HPDE6-E6E7 (cell line): ENCODE measurements around the gene LRP1B.

Source experiments
- DNase-seq: peaks from one replicate; pipeline ENCODE4 v3.0.0; 2011; ENCODE audit warnings: missing footprints; ENCODE audit errors: extremely low spot score

Gene LRP1B

DNA sequence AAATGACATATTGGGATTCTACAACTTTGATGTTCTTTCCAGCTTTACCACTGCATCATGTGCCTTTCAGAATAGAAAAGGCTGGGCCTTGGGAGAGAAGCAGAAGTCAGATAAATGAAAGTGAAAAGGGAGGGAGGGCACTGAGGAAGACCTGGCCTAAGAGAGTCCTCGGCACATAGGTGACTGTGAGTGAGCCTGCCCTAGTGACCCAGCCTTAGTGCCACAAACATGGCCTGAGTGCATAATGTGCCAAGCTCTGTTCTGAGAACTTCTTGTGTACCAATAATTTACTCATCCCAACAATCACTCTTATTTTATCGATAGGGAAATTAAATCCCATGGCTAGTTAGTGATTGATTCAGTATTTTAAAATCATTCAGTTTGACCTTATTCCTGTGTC, 436.6 kb downstream of the LRP1B start:
- DNase-seq = no peak

DNA sequence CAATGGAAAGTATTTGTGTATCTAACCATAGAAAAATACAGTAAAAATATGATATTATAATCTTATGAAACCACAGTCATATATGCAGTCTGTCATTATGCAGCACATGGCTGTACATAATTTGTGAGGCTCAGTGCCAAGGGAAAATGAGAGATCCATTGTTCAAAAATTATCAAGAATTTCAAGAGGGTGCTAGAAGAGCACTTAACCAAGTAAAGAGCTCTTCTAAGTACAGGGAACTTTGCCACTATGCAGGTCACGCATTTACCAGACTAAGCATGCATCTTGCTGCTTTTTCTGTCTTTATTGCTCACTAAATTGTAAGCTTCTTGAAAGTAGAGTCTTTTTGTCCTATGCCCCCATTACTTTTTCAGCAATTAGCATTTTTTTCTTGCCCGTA, 438.0 kb downstream of the LRP1B start:
- no peak for DNase-seq

DNA sequence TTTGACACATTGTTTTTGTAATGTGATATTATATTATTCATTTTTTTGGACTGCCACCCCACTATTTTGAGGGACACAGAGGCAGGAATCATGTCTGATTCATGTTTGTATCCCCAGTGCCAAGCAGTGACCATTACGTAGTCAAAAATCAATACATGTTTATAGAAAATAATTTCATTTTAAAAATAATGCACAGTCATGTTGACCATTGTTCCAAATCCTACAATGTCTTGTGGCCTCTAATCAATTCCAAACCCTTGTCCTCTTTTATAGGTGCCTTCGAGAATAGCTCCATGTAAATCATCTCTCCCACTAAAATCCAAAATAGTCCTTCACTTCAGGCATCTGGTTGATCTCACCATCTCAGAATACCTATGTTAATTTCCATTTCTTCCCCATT, 454.7 kb downstream of the LRP1B start:
- no peak for DNase-seq

DNA sequence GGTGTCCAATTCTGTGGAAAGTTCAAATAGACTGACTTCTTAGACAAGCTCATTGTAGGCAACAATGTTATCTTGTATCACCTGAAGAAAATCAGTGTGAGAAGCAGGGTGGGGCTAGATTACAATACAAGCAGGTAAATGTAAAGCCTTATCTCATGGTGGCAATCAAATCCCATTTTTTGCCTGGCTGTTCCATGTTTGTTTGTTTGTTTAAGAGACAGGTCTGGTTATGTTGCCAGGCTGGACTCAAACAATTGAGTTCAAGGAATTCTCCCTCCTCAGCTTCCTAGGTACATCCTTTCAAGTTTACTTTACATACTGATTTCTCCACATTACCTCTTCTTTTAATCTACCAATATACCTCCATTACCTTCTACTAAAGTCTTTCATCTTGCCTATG, 464.6 kb downstream of the LRP1B start:
- no peak for DNase-seq

GRCh38 chr2:141660232-141660631, 470.6 kb downstream of the LRP1B start:
- no peak for DNase-seq

DNA sequence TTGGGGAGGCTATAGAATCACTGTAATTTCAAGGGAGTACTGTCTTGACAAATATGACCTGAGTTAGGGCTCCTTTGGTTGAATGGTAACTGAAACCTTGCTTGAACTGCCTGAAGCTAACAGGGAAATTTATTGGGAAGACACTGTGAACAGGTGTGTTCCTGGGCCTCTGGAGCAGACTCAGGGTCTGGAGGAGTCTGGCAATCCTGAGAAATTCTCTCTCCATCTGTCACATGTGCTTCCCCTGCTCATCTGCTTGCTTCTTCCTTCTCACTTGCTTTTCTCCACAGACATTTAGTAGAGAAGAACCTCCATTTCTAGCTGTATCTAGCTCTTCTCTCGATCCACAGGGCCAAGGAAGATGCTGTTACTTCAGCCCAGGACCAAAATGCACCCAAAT, 476.5 kb downstream of the LRP1B start:
- DNase-seq = no peak

GRCh38 chr2:141653184-141653583, 477.6 kb downstream of the LRP1B start:
- DNase-seq = no peak

DNA sequence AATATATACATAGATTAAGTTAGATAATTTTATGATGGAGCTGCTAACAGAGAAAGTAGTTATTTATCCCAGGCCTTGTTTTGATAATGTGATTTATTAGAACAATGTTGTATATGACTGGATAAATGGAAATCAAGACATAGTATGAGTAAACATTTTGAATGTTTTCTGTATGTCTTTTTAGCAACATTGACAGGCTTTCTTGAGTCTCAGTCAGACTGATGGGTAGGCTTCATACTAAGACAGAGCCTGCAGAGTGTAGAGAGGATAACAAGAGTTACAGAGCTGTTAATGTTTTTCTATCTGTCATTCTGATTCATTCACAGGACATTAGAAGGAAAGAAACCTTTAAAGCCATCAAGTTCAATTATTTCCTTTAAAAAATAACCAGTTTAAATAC, 478.5 kb downstream of the LRP1B start:
- DNase-seq = no peak

- DNase-seq = no peak
Measured at GRCh38 chr2:141647353-141647752, 483.5 kb downstream of the LRP1B start.

DNA sequence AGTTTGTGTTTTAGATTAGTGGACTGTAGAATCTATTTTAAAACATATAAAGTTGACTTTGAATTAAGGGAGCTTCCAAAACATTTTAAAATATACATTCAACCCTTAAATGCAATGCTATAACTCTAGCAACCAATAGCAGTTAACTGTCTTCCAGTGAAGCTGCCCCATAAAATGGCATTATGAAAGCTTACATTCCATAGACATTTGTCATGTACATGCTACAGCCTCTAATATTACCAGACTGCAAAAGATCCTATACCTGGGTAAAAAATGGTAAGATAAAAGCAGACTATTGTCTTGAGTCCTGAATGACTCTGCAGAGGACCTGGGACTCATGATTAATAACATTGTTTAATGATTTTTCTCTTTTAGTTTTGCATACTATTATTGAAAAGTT, 489.4 kb downstream of the LRP1B start:
- DNase-seq = peak; percentile 14

GRCh38 chr2:141639809-141640208, 491.0 kb downstream of the LRP1B start:
- no peak for DNase-seq

GRCh38 chr2:141633132-141633531, 497.7 kb downstream of the LRP1B start:
- DNase-seq = no peak

DNA sequence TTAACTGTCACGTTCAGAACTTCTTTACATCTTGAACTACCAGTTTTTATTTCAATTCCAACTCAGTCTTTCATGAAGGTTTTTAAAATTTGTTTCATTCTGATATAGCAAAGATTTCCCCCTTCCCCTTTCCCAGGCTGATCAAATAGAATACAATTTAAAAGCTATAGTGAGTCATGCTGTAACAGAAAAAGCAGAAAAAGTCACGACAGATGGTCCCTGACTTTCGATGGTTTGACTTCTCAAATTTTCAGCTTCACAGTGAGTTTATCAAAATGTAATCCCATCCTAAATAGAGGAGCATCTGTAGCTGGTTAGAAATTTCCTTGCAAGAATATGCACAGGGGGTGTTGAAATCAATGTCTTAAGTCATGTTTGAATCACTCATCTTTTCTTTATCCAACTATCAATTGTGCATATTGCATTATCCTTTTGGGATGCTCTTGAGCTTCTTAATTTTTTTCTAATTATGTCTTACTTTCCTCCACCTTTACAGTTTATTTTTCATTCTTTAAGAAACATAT, 500.3 kb downstream of the LRP1B start:
- DNase-seq = no peak

DNA sequence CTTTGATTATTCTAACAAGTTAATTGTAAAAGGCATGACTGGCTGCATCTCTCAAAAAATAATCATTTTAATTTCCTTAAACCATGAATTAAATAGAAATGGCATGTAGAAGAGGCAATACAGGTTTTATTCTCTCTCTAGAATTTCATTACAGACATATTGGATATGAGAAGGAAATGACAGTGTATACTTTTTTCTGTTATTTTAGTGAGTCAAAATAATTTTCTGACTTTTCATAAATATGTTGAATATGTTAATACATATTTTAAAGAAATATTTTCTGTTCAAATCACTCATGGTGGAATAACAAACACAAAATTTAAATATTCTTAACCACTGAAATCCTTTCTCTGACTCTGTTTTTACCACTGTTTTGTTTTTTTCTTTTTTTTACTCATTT, 510.4 kb downstream of the LRP1B start:
- DNase-seq = no peak

DNA sequence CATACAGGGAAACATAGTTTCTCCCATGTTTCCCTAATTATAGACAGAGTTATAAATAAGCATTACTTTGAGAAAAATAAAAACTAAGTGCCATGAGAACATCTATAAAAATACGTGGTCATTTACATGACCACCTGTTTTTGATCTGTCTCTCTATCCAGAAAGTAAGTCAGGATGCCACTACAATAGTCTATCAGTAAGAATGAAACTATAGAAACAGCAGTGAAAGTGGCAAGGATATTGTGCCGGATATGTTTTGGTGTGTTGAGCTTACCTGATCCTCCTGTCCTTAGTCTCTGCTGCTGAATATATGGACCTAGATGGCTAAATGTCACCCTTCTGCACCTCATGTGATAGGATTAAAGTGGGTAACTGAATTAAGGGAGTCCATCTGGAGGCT, 512.4 kb downstream of the LRP1B start:
- DNase-seq = no peak

- peak; percentile 2 for DNase-seq
Measured at GRCh38 chr2:141611981-141612380, 518.8 kb downstream of the LRP1B start.

- DNase-seq = no peak
Measured at GRCh38 chr2:141611176-141611571, 519.6 kb downstream of the LRP1B start.

- no peak for DNase-seq
Measured at GRCh38 chr2:141610564-141611175, 520.1 kb downstream of the LRP1B start.

DNA sequence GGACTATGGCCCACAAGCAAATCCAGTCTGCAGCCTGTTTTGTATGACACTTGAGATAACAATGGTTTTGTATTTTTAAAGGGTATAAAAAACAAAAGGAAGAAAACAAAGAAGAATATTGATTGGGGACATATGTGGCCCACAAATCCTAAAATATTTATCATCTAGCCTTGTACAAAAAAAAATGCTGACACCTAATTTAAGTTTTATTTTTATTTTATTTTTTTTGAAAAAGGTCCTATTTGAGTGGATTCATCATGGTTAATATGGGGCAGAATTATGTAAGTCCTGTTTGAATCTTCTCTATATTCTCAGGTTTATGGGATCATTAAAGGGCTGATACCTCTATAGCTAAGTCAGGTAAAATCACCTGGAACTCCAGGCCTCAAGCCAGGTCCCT, 525.7 kb downstream of the LRP1B start:
- no peak for DNase-seq

DNA sequence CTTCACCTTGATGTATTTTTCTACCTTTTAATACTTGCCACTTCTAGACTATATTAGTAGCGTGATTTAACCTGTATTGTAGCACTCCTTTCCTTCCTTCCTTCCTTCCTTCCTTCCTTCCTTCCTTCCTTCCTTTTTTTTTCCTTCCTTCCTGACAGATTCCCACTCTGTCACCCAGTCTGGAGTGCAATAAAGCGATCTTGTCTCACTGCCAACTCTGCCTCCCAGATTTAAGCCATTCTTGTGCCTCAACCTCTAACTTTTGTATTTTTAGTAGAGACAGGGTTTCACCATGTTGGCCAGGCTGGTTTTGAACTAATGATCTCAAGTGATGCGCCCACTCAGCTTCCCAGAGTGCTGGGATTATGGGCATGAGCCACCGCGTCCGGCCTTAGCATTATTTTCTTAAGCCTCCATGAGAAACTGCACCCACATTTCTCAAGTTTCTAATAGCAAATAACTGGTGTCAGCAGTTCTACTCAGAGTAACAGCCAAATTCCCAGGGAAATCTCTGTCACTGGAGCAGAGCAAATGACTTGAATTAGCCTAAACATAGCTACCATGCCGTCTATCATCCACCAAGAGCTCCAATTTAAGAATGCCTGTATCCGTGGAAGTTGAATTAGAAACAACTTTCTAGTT, 529.2 kb downstream of the LRP1B start:
- DNase-seq = no peak

- DNase-seq = no peak
Measured at GRCh38 chr2:141599721-141600120, 531.1 kb downstream of the LRP1B start.

- no peak for DNase-seq
Measured at GRCh38 chr2:141598982-141599381, 531.8 kb downstream of the LRP1B start.

DNA sequence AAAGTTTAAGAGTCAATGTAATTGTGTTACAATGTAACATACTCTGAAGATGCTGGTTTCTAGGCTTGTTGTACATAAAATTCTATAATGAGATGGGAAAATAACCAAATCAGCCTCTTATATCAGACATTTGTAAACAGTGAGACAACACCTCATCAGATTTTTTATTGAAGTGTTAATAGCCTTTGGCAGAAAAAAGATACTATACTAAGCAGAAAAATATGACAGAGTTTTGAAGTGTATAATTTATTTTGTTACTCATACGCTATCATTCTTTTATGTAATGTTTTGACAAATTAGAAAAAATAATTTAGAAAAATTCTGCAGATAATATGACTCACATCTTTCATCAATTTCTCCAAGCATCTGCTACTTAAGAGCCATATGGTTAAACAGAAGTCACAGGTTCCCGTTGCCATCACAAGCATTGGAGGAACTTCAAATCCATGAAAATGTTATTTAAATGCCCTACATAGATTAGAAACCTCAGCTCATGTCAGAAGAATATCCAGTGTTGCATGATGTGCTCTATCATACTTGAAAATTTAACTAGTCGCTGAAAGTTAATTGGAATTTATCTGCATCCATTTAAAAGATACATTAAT, 535.4 kb downstream of the LRP1B start:
- DNase-seq = no peak
